Loucy (cell line): ENCODE results near the gene TMCC3.
A peak's percentile ranks its signal among the peaks of the same experiment; 100 is the strongest.

Experiments used
- H2AFZ ChIP-seq: fragments of 200-600 bp; sonication (generic); 2 replicates; pipeline ENCODE4 v1.6.0; 2016; ENCODE audit warnings: antibody characterized with exemption, mild to moderate bottlenecking, low read length, moderate library complexity
- H3F3A ChIP-seq: fragments of 200-600 bp; 2 replicates; pipeline ENCODE4 v1.6.0; 2016; ENCODE audit warnings: antibody characterized with exemption, low read depth, mild to moderate bottlenecking
- H3K27me3 ChIP-seq: fragments of 200-600 bp; sonication (generic); 2 replicates; pipeline ENCODE4 v1.6.1; 2014; ENCODE audit warnings: low read length, mild to moderate bottlenecking; ENCODE audit not compliant: insufficient read depth, poor library complexity, severe bottlenecking
- H3K36me3 ChIP-seq: fragments of 200-600 bp; sonication (generic); 2 replicates; pipeline ENCODE4 v1.6.1; 2016; ENCODE audit warnings: low read length; ENCODE audit not compliant: insufficient read depth
- H3K4me1 ChIP-seq: fragments of 200-600 bp; sonication (generic); 2 replicates; pipeline ENCODE4 v1.5.1; 2014; ENCODE audit warnings: low read length, mild to moderate bottlenecking; ENCODE audit not compliant: insufficient read depth, poor library complexity, severe bottlenecking
- H3K4me2 ChIP-seq: fragments of 200-600 bp; sonication (generic); 2 replicates; pipeline ENCODE4 v1.6.0; 2014; ENCODE audit warnings: antibody characterized with exemption, low read length, low read depth, mild to moderate bottlenecking; ENCODE audit not compliant: poor library complexity, severe bottlenecking
- H3K4me3 ChIP-seq: fragments of 200-600 bp; sonication (generic); 2 replicates; pipeline ENCODE4 v1.5.1; 2014; ENCODE audit warnings: low read length, mild to moderate bottlenecking, mixed read lengths; ENCODE audit not compliant: poor library complexity, severe bottlenecking
- H3K79me2 ChIP-seq: fragments of 200-600 bp; sonication (generic); 2 replicates; pipeline ENCODE4 v1.6.1; 2014; ENCODE audit warnings: low read length; ENCODE audit not compliant: insufficient read depth
- H3K9ac ChIP-seq: fragments of 200-600 bp; sonication (generic); 2 replicates; pipeline ENCODE4 v1.6.0; 2014; ENCODE audit warnings: mild to moderate bottlenecking, low read depth, low read length, moderate library complexity; ENCODE audit not compliant: poor library complexity, severe bottlenecking
- H3K9me2 ChIP-seq: fragments of 200-600 bp; sonication (generic); replicated peaks from 2 replicates; pipeline ENCODE4 v1.6.1; 2016; ENCODE audit warnings: low read depth, low read length, mixed read lengths
- H3K9me3 ChIP-seq: fragments of 200-600 bp; sonication (generic); 2 replicates; pipeline ENCODE4 v1.6.1; 2014; ENCODE audit warnings: mild to moderate bottlenecking, antibody characterized with exemption, low read length, low read depth; ENCODE audit not compliant: insufficient read depth
- H4K20me1 ChIP-seq: fragments of 200-600 bp; sonication (generic); 2 replicates; pipeline ENCODE4 v1.6.0; 2014; ENCODE audit warnings: antibody characterized with exemption, low read length, mild to moderate bottlenecking; ENCODE audit not compliant: insufficient read depth, poor library complexity, severe bottlenecking
- EZH2phosphoT487 ChIP-seq: fragments of 200-600 bp; IDR thresholded peaks from 2 replicates; pipeline ENCODE4 v1.6.1; 2018; ENCODE audit warnings: antibody characterized with exemption, mild to moderate bottlenecking, moderate library complexity, borderline replicate concordance
- TF ChIP-seq, protein P1 (sequence below): fragments of 200-600 bp; sonication (generic); conservative IDR thresholded peaks from 2 replicates; pipeline ENCODE4 v1.5.1; 2014; ENCODE audit warnings: mild to moderate bottlenecking, antibody characterized with exemption, low read length

TMCC3 gene

DNA sequence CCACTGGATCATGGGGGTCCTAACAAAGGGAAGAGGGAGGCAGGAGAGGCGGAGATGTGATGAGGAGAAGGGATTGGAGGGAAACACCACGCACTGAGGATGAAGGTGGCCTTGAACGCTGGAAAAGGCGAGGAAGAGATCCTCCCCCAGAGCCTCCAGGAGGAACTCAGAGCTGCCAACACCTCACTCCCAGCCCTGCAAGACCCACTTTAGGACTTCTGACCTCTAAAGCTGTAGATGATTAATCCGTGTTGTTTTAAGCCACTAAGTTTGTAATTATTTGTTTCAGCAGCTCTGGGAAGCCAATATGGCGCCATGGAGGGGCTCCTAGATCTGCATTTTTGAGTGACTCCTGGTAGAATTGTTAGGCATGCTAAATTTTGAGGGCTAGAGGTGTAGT, 116.1 kb downstream of the TMCC3 start:
- H3K4me2 ChIP-seq, result no peak overlapping the region
- H3K27me3 ChIP-seq, result no peaks in the 10 kb centered on the region
- H4K20me1 ChIP-seq, result no peaks in the 10 kb centered on the region
- no peaks in the 10 kb centered on the region for H3K79me2 ChIP-seq
- no peak overlapping the region for H3K9ac ChIP-seq
- H3K4me1 ChIP-seq, result no peaks in the 10 kb centered on the region
- no peak for TF ChIP-seq EZH2phosphoT487
- TF ChIP-seq, protein P1, sequence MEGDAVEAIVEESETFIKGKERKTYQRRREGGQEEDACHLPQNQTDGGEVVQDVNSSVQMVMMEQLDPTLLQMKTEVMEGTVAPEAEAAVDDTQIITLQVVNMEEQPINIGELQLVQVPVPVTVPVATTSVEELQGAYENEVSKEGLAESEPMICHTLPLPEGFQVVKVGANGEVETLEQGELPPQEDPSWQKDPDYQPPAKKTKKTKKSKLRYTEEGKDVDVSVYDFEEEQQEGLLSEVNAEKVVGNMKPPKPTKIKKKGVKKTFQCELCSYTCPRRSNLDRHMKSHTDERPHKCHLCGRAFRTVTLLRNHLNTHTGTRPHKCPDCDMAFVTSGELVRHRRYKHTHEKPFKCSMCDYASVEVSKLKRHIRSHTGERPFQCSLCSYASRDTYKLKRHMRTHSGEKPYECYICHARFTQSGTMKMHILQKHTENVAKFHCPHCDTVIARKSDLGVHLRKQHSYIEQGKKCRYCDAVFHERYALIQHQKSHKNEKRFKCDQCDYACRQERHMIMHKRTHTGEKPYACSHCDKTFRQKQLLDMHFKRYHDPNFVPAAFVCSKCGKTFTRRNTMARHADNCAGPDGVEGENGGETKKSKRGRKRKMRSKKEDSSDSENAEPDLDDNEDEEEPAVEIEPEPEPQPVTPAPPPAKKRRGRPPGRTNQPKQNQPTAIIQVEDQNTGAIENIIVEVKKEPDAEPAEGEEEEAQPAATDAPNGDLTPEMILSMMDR, result no peak
- H3F3A ChIP-seq, result no peaks in the 10 kb centered on the region
- no peak overlapping the region for H3K4me3 ChIP-seq
- H2AFZ ChIP-seq, result peak overlapping the region; percentile 70; the same call in 1 of the 2 replicates
- no peaks in the 10 kb centered on the region for H3K36me3 ChIP-seq
- H3K9me3 ChIP-seq, result no peaks in the 10 kb centered on the region
- H3K9me2 ChIP-seq, result no peaks in the 10 kb centered on the region

DNA sequence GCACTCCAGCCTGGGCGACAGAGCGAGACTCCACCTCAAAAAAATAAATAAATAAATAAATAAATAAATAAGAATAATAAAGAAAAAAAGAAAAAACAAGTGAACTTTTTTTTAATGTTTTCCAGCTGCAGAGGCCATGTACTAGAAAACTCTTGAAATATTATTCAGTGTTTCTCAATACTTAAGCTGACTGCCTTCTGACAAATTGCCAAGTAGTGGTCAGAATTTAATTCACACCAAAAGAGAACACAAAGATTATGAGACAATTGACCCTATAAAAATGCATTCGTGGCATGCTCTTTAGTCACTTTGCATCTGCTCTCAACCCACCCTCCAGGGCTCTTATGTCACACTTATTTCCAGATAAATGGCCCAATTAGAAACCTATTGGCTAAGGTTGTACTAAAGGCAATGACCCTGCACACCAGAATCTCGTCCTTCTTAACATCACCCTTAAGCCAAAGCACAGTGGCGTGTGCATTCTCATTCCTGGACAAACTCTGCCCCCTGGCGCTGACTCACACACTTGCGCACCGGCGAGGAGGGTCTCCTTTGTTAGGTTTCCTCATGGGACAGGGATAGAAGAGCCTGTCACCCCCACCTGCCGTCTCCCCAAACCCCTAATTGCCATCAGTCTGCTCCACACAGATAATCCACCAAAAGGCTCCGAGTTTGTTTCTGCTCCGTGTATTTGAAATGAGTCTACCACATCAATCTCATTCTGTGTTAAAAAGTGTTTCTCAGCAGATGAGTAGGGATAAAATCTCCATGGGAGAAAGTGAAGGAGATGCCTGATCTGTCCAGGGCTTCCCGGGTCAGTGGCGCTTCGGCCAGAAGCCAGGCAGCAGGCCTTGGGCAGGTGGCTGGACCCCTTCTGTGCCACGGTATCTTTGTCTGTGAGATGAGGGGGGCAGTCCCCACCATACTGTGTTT, 117.6 kb downstream of the TMCC3 start:
- Histone ChIP-seq H3K36me3 (no peaks in the 10 kb centered on the region), H3K4me2 (peak overlapping the region; percentile 19), H4K20me1 (no peaks in the 10 kb centered on the region), H3K4me1 (no peaks in the 10 kb centered on the region), H3F3A (no peaks in the 10 kb centered on the region), H2AFZ (peak overlapping the region; percentile 58), H3K9me3 (no peaks in the 10 kb centered on the region), H3K9ac (no peak overlapping the region), H3K27me3 (no peaks in the 10 kb centered on the region), H3K9me2 (no peaks in the 10 kb centered on the region), H3K4me3 (no peak overlapping the region), H3K79me2 (no peaks in the 10 kb centered on the region)
- no peak for TF ChIP-seq EZH2phosphoT487
- TF ChIP-seq, protein P1, result peak; percentile 95

DNA sequence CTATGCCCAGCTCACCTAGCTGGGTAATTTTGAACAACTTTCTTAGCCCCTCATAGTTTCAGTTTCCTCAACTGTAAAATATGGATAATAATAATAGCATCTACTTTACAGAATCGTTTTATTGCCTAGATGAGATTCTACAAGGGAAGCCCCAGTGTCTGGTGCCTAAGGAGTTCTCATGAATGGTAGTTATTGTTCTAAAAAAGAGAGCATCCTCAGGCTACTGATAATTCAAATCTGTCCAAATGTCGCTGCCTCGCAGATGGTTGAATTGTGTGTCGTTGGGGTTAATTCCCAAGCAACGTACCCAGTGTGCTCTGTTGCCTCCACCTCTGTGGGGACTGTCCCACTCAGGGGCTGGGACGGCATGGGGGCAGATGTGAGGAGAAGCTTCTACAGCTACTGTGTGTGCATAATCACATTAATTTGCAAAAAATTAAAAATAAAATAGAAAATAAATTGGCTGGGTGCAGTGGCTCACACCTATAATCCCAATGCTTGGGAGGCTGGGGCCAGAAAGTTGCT, 119.1 kb downstream of the TMCC3 start:
- H3K79me2 ChIP-seq, result no peaks in the 10 kb centered on the region
- H4K20me1 ChIP-seq, result no peaks in the 10 kb centered on the region
- H2AFZ ChIP-seq, result no peak overlapping the region
- H3K4me2 ChIP-seq, result no peak overlapping the region
- no peak overlapping the region for H3K4me3 ChIP-seq
- H3K9me2 ChIP-seq, result no peaks in the 10 kb centered on the region
- no peaks in the 10 kb centered on the region for H3K27me3 ChIP-seq
- H3F3A ChIP-seq, result no peaks in the 10 kb centered on the region
- no peaks in the 10 kb centered on the region for H3K4me1 ChIP-seq
- no peaks in the 10 kb centered on the region for H3K9me3 ChIP-seq
- no peak overlapping the region for H3K9ac ChIP-seq
- TF ChIP-seq, protein P1, result no peak
- TF ChIP-seq EZH2phosphoT487, result no peak
- H3K36me3 ChIP-seq, result no peaks in the 10 kb centered on the region
